Thyroid gland (tissue), 4 donors: Measurements from ENCODE around the gene ETV6. TPM values are rescaled to one million over a fixed set of nuclear protein-coding genes. Genes with fewer than 3 reads are reported as not detected.

ENCODE experiments used
- DNase-seq, 2 donors: peaks; one replicate each; pipeline ENCODE4 v3.0.0-alpha.2; 2019
- H3K27ac ChIP-seq, 3 donors: fragments of 200-600 bp; sonication (generic); 1 replicate in 2 of 3; 2 replicates in 1 of 3; pipeline ENCODE4 v1.5.1; 2016 to 2019; ENCODE audit warnings: mild to moderate bottlenecking in 1 of 3, moderate library complexity in 1 of 3
- H3K27me3 ChIP-seq: fragments of 200-600 bp; sonication (generic); one replicate; pipeline ENCODE4 v1.5.1; 2019
- H3K36me3 ChIP-seq, 2 donors: fragments of 200-600 bp; sonication (generic); one replicate each; pipeline ENCODE4 v1.5.1; 2016 to 2019
- H3K4me1 ChIP-seq, 2 donors: fragments of 200-600 bp; sonication (generic); one replicate each; pipeline ENCODE4 v1.5.1; 2017 to 2019
- H3K4me3 ChIP-seq, 3 donors: fragments of 200-600 bp; sonication (generic); replicated peaks in 1 of 3; 1 replicate in 2 of 3; 2 replicates in 1 of 3; pipeline ENCODE4 v1.5.1; 2016; ENCODE audit warnings: mild to moderate bottlenecking in 1 of 3
- H3K9me3 ChIP-seq: fragments of 200-600 bp; sonication (generic); one replicate; pipeline ENCODE4 v1.5.1; 2017
- CTCF ChIP-seq, 6 experiments: fragments of 200-600 bp in 3 of 6; fragments of 450-650 bp in 3 of 6; sonication (generic) in 3 of 6; IDR thresholded peaks; one replicate each; pipeline ENCODE4 v1.5.1; 2016 to 2019; ENCODE audit warnings: antibody characterized with exemption in 6 of 6, mild to moderate bottlenecking in 2 of 6, inconsistent platforms in 1 of 6, moderate library complexity in 1 of 6
- POLR2A ChIP-seq, 2 donors: fragments of 450-650 bp; IDR thresholded peaks; one replicate each; pipeline ENCODE4 v1.6.1; 2017; ENCODE audit warnings: antibody characterized with exemption in 2 of 2, mild to moderate bottlenecking in 2 of 2, moderate library complexity in 1 of 2
- WGBS, 2 donors: methylation state at CpG; one replicate each; pipeline ENCODE4 v1.1.5; 2017; 5-methylcytosine and 5-hydroxymethylcytosine counted together
- intact Hi-C: fragments of 100-400 bp; cut with DNase I; formaldehyde crosslinking; loops from one replicate; pipeline ENCODE4 v1.15.1; 2023
- total RNA-seq, 4 donors: library from RNA; depleted of rRNA; stranded (reverse); fragments of >200 nt; gene quantifications; one replicate each; pipeline ENCODE4 v1.2.3, GENCODE V29; 2016

The ETV6 gene
- total RNA-seq, 4 donors from 2014 or later: 16.6 to 35.6 (median 17.2) TPM

DNA sequence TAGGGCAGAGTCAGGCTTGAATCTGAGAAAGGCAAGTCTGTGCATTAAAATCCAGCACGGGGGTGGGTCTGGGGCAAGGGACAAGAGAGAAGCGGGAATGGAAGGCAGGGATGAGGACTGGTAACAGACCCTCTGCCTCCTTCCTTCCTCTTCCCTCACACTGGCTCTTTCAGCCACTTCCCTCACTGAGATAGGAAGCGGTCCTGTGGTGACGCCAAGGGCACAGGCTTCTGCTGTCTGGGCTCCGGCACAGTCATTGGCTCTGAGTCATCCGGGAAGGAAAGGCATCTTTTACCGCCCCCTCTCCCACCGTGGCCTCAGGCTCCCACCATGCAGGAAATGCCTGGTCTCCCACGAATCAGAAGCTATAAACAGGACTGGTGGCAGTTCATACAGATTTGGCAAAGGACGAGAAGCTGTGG lies 70.2 kb downstream of the ETV6 start:
- Histone ChIP-seq H3K36me3 (no peaks in the 10 kb centered on the region), H3K27ac (no peak overlapping the region), H3K4me1 (peaks cover 9 to 50% of the 10 kb centered on the region in 2 donors), H3K4me3 (no peak overlapping the region), H3K27me3 (no peaks in the 10 kb centered on the region), H3K9me3 (no peaks in the 10 kb centered on the region)
- intact Hi-C loops: no loop called here
- no peak for DNase-seq
- WGBS, 2 donors: 60 to 63% methylated on average over 10 of the region's 10 CpGs
- TF ChIP-seq POLR2A (IDR thresholded peaks at IDR 0.05) (no peak), CTCF (IDR thresholded peaks at IDR 0.05) (no peak)

DNA sequence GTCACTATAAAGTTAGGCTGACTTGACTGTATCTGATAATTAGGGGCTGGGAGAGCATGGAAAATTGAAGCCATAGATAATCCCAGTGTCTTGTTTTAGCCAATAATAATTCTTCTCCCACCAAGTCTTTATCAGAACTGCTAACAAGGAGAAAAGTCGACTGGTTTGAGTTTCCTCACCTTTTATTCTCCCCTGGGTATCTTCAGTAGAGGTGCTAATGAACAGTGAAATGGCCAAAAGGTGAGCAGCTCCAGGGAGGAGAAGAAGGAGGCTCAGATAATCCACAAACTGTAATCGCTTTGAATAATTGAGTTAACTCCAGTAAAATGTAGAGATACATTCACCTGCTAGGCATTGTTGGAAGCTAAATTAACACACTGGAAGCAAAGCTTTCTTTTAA lies 72.6 kb downstream of the ETV6 start:
- Histone ChIP-seq H3K36me3 (no peaks in the 10 kb centered on the region), H3K4me1 (peaks cover 18 to 64% of the 10 kb centered on the region in 2 donors), H3K9me3 (no peaks in the 10 kb centered on the region), H3K27me3 (no peaks in the 10 kb centered on the region), H3K4me3 (no peak overlapping the region), H3K27ac (no peak overlapping the region)
- intact Hi-C loops: no loop called here
- 75 to 77% methylated on average over 2 of the region's 2 CpGs for WGBS, 2 donors
- no peak for DNase-seq
- no peak for TF ChIP-seq CTCF (IDR thresholded peaks at IDR 0.05)
- TF ChIP-seq POLR2A (IDR thresholded peaks at IDR 0.05): no peak

GRCh38 chr12:11722578-11723138 lies 73.2 kb downstream of the ETV6 start:
- intact Hi-C loops: no loop called here
- Histone ChIP-seq H3K27ac (no peak overlapping the region), H3K9me3 (no peaks in the 10 kb centered on the region), H3K4me1 (peaks cover 19 to 64% of the 10 kb centered on the region in 2 donors), H3K4me3 (no peak overlapping the region), H3K27me3 (no peaks in the 10 kb centered on the region), H3K36me3 (no peaks in the 10 kb centered on the region)
- 89 to 92% methylated on average over 8 of the region's 8 CpGs for WGBS, 2 donors
- DNase-seq: no peak
- TF ChIP-seq POLR2A (IDR thresholded peaks at IDR 0.05) (no peak), CTCF (IDR thresholded peaks at IDR 0.05) (no peak)

GRCh38 chr12:11723993-11724392 lies 74.5 kb downstream of the ETV6 start:
- Histone ChIP-seq H3K4me3 (no peak overlapping the region), H3K27ac (no peak overlapping the region), H3K27me3 (no peaks in the 10 kb centered on the region), H3K4me1 (peaks cover 31 to 64% of the 10 kb centered on the region in 2 donors), H3K36me3 (no peaks in the 10 kb centered on the region), H3K9me3 (no peaks in the 10 kb centered on the region)
- intact Hi-C loops: no loop called here
- WGBS, 2 donors: 53 to 55% methylated on average over 4 to 6 of the region's 6 CpGs
- TF ChIP-seq POLR2A (IDR thresholded peaks at IDR 0.05) (no peak), CTCF (IDR thresholded peaks at IDR 0.05) (no peak)
- DNase-seq: peak in 1 of 2 donors; percentile 24

DNA sequence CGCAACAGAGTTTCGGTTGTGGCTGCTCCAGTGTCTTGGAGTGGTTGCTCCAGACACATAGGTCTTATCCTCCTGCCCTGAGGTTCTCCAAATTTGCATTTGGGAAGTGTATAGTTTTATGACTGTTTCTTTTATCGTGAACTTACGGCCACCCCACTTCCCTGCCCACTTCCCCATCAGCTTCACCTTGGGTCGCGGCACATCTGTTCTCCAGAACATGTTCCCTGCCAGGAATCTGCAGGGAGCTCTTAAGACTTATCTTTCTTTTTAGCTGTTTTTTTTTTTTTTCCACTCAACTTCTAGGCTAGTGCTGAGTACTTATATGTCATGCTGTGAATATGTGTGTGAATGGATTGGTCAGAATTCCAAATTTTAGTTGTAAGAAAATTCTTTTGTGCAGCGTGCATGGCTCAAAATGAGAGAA lies 75.4 kb downstream of the ETV6 start:
- Histone ChIP-seq H3K4me3 (no peak overlapping the region), H3K4me1 (peaks cover 40 to 65% of the 10 kb centered on the region in 2 donors), H3K27me3 (no peaks in the 10 kb centered on the region), H3K27ac (peak overlapping the region in 1 of 3 donors; percentile 19), H3K9me3 (no peaks in the 10 kb centered on the region), H3K36me3 (no peaks in the 10 kb centered on the region)
- WGBS, 2 donors: 37 to 48% methylated on average over 7 of the region's 7 CpGs
- TF ChIP-seq POLR2A (IDR thresholded peaks at IDR 0.05) (no peak), CTCF (IDR thresholded peaks at IDR 0.05) (no peak)
- DNase-seq: peak; percentile 28 to 32
- intact Hi-C loops: no loop called here
